GM18861 (cell line): ENCODE measurements around the gene CORO7.
"Not testable (repeated sequence)": the region's sequence is repeated elsewhere in the genome, so short reads cannot be mapped to it uniquely, and the experiment has no call there.

ENCODE experiments used
- ATAC-seq: cut with Tn5 transposase; IDR thresholded peaks from one replicate; pipeline ENCODE4 v1.9.1; 2021; ENCODE audit not compliant: unreplicated experiment

The CORO7 gene

DNA sequence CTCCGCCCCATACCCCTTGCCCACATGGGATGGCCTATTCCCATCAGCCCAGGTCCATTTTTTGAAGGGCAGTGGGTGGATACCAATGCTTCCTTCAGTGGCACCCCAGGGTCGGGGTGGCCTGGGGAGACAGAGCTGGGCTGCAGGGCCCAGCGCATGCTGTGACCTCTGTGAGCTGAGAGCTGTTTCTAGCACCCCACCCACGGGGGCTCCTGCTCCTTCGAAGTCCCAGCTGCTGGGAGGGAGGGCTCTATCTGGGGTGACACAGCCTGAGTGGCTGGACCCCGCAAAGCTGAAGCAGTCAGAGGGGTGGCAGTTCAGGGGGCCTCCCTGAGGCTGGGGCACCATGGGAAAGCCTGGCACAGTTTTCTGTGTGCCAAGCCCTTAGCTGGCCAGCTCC, 76.0 kb downstream of the CORO7 start:
- no peak for ATAC-seq

DNA sequence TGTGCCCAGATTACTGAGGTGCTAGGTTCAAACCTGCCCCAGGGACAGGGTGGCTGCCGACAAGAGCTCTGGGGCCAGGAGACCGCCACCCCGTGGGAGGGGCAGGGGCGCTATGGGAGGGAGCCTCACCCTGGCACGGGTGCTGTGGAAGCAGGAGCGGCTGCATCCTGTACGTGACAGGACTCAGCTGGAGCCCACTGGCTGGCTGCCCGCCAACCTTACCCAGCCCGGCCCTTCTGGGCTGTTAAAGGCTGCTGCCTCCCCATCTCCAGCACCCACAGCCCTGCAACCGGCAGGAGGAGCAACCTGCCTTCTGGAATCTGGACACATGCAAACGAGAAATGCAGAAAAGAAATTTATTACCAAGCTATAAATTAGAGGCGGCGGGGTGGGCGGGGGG, 76.5 kb downstream of the CORO7 start:
- no peak for ATAC-seq

DNA sequence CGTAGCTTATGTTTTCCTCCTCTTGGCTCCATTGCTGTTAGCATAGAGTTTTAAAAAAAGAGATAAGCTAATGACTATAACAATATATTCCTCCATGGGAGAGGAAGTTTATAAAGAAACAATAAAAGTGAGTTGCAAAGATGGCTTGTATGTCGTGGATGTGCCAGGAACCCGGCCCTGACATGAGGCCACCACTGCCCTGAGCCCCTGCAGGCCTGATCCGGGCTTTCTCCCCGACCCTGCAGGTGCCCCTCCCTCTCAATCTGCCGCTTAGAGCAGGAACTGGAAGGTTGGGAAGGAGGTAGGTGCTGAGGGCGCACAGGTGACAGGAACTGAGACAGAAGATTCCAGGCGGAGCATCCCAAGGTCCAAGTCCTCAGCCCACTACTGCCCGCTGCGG, 76.9 kb downstream of the CORO7 start:
- no peak for ATAC-seq

DNA sequence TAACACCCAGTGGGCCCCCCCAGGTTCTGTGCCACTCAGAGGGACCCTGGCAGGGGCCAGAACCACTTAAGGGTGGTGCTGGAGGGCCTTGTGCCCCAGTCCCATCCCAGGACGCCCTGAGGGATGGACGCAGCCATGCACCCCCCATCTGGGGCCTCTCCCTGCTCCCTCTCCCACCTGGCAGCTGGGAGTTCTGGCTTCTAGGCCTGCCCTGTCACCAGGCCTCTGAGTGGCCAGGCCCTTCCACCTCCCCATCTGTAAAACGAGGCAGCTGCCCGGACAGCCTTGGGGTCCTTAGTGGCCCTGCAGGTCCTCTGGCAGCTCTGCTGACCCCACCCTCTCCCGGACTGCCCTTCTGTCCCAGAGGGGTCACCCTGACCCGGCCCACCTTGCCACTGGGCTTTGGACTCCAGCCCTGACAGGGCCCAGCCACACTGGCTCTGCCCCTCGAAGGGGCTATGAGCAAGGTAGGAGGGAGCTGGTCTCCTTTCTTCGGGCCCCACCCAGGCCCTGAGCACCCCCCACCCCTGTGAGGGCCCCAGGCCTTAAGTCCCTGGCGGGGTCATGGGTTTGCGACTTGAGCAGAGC, 77.6 kb downstream of the CORO7 start:
- no peak for ATAC-seq

DNA sequence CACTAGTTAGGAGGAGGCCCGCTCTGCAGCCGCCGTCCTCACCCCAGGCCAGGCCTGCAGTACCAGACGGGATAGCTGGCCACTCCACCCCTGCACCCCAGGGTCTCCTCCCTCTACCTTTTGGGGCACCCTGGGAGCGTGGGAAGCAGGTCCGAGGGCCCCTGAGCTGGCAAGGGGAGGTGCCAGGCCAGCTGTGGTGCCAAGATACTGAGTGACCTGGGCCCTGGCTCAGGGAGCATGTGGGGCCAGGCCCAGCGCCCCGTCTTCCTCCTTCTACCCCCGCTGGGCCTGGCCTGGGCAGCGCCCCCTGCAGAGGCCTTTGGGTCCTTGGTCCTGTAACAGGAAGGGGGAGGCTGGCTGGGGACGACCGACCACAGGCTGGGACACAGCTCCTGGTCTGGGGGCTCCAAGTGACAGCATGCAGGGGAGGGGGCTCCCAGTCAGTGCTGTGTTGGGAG, 78.2 kb downstream of the CORO7 start:
- no peak for ATAC-seq

DNA sequence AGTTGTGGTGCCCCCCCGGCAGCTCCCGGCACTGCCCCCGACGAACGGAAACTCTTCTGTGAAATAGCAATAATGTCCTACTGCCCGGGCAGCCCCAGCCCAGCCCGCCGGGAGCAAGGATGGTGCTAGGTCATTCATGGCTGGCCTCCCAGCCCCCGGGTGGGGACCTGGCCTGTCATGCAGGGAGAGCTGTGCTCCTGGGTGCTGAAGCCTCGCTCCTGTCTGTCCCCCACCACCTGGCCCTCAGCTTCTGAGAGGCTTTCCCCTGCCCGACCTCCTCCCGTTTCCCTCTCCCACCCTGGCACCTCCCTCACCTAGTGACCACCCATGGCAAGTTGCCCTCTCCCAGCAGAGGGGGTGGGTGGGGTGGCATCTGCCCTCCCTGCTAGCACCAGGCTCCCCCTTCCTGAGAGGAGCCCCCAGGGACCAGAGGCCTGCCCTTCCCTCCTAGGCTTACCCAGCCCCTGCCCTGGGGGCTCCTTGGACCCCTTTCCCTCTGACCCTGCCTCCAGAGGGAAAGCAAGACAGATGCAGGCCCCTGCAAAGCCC, 78.8 kb downstream of the CORO7 start:
- ATAC-seq, result no peak

DNA sequence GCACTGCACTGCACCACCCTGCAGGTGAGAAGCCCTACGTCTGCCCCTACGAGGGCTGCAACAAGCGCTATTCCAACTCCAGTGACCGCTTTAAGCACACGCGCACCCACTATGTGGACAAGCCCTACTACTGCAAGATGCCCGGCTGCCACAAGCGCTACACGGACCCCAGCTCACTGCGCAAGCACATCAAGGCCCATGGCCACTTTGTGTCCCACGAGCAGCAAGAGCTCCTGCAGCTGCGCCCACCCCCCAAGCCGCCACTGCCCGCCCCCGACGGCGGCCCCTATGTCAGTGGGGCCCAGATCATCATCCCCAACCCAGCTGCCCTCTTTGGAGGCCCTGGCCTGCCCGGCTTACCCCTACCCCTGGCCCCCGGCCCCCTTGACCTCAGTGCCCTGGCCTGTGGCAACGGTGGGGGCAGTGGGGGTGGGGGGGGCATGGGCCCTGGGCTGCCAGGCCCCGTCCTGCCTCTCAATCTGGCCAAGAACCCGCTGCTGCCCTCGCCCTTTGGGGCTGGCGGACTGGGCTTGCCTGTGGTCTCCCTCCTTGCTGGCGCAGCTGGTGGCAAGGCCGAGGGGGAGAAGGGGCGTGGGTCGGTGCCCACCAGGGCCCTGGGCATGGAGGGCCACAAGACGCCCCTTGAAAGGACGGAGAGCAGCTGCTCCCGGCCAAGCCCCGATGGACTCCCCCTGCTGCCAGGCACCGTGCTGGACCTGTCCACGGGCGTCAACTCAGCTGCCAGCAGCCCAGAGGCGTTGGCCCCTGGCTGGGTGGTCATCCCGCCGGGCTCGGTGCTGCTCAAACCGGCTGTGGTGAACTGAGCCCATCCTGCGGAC, 79.5 kb downstream of the CORO7 start:
- no peak for ATAC-seq

DNA sequence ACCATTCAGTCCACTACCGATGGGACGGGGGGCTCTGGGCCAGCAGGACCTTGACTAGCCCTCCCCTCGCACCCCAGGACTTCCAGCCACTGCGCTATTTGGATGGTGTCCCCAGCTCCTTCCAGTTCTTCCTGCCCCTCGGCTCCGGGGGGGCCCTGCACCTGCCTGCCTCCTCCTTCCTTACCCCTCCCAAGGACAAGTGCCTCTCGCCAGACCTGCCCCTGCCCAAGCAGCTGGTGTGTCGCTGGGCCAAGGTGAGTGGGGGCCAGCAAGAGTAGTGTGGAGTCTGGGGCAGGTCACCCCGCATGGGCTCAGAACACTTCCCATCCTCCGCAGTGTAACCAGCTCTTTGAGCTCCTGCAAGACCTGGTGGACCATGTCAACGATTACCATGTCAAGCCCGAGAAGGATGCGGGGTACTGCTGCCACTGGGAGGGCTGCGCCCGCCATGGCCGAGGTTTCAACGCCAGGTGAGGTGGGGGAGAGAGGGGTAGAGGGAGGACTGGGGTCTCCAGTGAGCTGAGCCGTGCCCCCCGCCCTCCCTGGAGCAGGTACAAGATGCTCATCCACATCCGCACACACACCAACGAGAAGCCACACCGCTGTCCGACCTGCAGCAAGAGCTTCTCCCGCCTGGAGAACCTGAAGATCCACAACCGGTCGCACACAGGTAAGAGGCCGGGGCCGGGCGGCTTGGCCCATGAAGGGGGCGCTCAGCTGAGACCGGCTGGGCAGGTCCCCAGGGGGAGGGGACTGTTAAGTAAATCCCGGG, 81.5 kb downstream of the CORO7 start:
- ATAC-seq, result no peak

DNA sequence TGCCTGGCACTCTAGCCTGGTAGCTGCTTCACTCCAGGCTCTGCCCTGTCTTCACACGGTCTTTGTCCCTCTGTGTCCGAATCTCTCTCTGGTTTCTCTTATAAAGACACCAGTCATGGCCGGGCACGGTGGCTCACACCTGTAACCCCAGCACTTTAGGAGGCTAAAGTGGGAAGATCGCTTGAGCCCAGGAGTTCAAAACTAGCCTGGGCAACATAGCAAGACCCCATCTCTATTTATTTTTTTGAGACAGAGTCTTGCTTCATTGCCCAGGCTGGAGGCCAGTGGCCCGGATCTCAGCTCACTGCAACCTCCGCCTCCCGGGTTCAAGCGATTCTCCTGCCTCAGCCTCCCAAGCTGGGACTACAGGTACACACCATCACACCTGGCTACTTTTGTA, 82.7 kb downstream of the CORO7 start:
- not testable (repeated sequence) for ATAC-seq

DNA sequence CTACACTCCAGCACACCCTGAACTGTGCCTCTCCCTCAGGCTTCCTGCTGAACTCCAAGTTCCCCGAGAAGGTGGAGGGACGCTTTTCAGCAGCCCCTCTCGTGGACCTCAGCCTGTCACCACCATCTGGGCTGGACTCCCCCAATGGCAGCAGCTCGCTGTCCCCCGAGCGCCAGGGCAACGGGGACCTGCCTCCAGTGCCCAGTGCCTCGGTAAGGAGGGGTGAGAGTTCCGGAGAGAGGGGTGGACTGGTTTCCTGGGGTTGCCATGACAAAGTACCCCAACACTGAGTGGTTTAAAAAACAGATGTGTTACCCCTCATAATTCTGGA, 83.1 kb downstream of the CORO7 start:
- ATAC-seq, result no peak

DNA sequence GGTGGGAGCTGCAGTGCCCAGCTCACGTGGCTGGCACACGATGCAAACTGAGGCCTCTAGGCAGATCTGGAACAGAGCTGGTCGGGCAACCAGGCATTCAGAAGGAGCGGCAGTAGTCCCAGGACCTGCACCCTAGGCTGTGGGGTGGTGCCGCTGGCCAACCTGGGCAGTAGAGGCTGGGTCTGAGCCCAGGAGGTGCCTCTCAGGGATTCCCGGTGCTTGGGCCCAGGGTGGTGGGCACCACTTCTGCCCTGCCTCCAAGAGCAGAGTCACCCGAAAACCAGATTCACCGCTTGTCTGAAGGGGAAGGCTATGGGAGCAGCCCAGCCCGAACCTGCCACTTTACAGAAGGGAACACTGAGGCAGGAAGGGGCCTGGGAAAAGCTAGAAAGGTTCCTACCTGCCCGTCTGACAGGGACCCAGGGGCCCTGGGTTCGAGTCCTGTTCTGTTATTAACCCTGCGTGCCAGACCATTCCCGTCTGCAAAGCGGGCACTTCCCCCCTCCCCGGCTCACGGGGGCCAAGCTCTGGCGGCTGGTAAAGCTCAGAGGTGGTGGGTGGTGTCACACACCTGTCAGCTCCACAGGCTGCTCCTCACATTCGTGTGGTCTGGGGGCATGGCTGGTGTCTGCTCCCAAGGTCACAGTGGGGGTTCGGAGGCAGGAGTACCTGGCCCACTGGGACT, 83.6 kb downstream of the CORO7 start:
- no peak for ATAC-seq

DNA sequence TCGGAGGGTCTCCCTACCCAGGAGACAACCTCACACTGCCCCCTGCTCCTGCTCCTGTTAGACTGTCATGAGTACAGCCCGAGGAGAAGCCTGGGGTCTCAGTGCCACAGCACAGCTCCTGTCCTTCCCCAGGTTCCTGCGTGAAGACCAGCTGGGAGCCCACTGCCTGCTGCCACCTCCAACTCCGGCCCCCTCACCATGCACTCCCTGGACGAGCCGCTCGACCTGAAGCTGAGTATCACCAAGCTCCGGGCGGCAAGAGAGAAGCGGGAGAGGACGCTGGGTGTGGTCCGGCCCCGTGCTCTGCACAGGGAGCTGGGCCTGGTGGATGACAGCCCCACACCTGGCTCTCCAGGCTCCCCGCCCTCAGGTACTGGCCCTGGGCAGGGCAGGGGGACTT, 84.3 kb downstream of the CORO7 start:
- no peak for ATAC-seq

DNA sequence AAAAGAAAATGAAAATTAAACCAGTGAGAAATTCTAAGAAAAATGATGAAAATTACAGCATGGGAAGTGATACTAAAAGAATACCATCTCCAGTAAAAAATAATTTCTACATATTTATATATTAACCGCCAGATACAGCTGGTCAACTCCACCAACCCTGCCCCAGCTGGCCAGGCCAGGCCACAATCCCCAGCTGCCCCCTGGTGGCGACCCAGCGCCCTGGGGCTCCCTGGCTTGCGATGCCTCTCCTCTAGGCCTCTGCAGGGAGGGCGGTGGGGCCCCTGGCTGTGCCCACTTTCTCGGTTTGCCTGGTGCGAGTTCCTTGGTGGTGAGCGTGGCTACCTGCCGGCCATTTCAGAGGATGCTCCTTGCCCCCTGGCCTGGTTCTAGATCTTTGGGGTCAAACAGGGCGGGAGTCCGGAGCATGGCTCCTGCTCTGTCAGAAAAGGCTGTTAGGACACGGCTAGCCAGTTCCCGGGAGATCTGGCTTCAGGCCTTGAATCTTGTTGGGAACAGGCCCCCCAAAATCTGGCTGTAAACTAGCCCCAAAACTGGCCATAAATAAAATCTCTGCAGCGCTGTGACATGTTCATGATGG, 86.0 kb downstream of the CORO7 start:
- peak; percentile 50 for ATAC-seq

DNA sequence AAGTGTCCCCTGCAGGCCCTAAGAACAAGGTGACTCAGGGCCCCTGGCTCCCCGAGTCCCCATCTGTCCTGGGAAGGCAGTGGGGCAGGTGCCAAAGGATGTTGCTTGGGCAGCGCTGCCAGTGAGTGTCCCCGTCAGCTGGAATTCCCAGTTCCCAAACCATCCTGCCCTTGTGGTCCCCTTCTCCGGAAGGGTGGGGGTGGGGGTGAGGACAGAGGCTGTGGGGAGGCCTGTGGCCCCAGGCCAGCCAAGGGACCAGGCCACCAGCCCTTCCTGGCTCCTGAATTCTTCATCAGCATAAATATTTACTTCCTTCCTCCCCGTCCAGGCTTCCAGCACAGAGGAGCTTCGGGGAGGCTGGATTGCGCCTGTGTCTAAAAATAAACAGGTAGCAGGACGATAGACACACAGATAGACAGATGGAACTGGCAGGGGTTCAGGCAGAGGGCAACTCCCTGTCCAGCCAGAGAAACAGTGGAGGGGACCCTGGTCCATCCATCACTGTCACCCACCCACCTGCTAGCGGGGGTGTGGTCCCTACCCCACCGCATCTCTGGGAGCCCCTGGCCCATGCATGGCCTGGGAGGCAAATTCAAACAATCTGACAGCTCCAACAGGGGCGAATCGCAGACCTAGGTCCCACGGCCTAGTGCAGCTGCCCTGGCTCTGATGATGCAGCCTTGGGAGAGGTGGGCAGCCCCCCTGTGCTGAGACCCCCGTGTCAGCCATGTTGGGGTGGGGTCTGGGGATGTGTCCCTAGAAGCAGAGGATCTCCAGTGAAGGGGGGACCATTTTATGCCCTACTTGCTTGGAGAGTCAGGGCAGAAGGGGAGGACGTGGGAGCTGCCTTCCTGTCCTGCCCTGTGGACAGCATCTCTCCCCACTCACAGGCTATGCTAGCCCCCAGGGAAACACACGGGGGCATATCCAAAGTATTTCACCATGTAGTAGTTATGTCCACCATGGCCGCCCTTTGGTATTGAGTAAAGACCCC, 87.3 kb downstream of the CORO7 start:
- ATAC-seq, result no peak

DNA sequence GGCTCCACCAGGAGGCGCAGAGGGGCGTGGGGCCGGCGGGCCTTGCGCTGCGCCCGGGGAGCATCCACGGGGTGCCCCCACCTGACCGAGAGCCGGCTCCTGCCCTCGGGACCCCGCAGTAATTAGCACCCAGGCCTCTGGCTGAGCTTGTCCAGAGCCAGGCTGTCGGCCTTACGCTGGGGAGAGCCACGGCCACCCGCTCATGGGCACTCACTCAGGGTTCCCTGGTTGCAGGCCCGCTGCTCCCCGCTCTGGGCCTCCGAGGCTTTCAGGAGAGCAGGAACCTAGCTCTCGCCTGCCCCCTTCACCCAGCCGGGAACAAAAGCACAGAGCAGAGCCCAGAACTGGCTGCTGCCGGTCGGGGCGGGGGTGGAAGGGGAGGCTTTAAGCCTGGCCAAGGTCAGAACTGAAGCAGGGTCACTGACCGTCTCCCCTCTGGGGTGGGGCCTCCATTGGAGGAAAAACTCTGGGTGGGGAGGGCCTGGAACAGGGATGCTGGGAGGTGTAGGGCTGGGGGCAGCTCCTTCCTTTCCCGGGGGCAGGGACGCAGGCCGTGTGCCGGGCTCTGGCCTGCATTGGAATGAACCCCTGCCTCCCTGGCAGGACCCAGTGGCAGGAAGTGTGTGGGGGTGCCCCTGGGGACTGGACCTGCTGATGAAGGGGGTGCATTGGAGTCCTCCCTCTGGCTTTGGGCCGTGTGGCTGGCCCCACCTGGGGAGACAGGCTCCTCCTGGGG, 88.2 kb downstream of the CORO7 start:
- ATAC-seq, result no peak

DNA sequence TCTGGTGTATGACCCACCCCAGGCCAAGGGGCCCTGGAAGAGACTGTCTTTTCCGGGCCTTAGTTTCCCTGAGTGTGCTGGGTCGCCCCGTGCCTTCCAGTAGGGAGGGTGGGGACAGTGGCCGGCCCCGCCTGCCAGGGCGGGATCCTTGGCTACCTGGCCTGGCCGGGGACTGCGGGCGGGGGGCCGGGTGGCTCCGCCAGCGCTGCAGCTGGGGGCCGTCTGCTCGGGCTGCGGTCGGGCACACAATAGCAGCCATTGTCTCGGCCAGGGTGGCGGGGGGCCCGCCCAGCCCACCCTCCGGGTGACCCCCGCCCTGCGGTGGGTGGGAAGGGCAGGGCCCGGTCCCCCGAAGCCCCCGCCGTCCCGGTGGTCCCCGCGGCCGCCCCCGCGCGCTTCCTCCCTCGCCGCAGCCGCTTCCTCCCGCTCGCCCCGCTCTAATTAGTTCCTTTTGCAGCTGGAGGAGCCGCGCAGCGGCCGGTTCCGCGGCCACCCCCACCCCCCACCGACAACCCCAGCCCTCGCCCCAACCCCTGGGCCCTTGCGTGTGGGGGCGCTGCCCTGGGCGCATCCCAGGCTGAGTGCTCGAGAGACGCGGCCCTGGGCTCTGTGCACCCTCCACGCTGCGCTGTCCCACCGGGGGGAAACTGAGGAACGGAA, 88.9 kb downstream of the CORO7 start:
- no peak for ATAC-seq

DNA sequence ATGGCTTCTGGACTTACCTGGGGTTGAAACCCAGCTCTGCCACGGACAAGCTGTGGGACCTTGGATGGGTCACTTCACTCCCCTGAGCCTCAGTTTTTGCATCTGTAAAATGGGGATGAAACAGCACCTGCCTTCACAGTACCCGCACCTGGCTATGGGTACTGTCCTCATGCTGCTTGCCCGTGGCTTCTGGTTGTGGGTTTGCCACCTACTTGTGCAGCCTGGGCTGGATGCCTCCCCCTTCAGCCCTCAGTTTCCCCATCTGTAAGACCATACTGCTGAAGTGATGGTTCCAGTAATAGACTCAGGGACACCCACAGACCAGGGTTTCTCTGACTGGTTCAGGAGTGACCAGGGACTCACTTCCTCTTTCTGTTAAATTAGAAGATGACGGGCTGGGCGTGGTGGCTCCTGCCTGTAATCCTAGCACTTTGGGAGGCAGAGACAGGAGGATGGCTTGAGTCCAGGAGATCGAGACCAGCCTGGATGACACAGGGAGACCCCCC, 91.1 kb downstream of the CORO7 start:
- ATAC-seq, result no peak
